GM12864 (cell line): ENCODE data around the gene BMP2K.
"Not testable (repeated sequence)": the region's sequence is repeated elsewhere in the genome, so short reads cannot be mapped to it uniquely, and the experiment has no call there.

Experiments
- DNase-seq: peaks from one replicate; pipeline ENCODE4 v3.0.0-alpha.2; 2011; ENCODE audit warnings: low read depth
- H3K4me3 ChIP-seq: 2 replicates; pipeline ENCODE4 v1.5.1; 2011; ENCODE audit warnings: mild to moderate bottlenecking, low read depth, low read length, control low read depth
- CTCF ChIP-seq: IDR thresholded peaks from 2 replicates; pipeline ENCODE4 v1.5.1; 2011; ENCODE audit warnings: low read depth, mild to moderate bottlenecking, moderate library complexity, low read length, control low read depth, inconsistent platforms; ENCODE audit errors: missing control alignments

BMP2K gene

GRCh38 chr4:78787392-78788006, 11.3 kb downstream of the BMP2K start:
- no peak for DNase-seq
- no peak overlapping the region for H3K4me3 ChIP-seq
- TF ChIP-seq CTCF, result no peak

- no peak overlapping the region for H3K4me3 ChIP-seq
- DNase-seq, result no peak
- no peak for TF ChIP-seq CTCF
These were observed 12.1 kb downstream of the BMP2K start for GRCh38 chr4:78788007-78788889.

- not testable (repeated sequence) for DNase-seq
These were observed 19.7 kb downstream of the BMP2K start for GRCh38 chr4:78795594-78796416.

GRCh38 chr4:78796526-78796925, 20.4 kb downstream of the BMP2K start:
- no peak for TF ChIP-seq CTCF
- H3K4me3 ChIP-seq, result no peak overlapping the region
- DNase-seq, result no peak

More at GRCh38 chr4:78795594-78796416, 19.7 kb downstream of the BMP2K start:
- not testable (repeated sequence) for H3K4me3 ChIP-seq

GRCh38 chr4:78797777-78798284, 21.7 kb downstream of the BMP2K start:
- DNase-seq, result no peak
- no peak for TF ChIP-seq CTCF
- no peak overlapping the region for H3K4me3 ChIP-seq

- no peak overlapping the region for H3K4me3 ChIP-seq
- DNase-seq, result no peak
- TF ChIP-seq CTCF, result no peak
These were observed 23.7 kb downstream of the BMP2K start for GRCh38 chr4:78799551-78800495.
